Osteoblast (primary cell): ENCODE results near the gene LRRFIP1. TPM values are rescaled to one million over a fixed set of nuclear protein-coding genes. Genes with fewer than 3 reads are reported as not detected.

Experiments used
- DNase-seq: peaks from one replicate; pipeline ENCODE4 v3.0.0; 2011; ENCODE audit warnings: low spot score, mixed read lengths; ENCODE audit not compliant: insufficient read length; ENCODE audit errors: missing footprints
- H2AFZ ChIP-seq: 2 replicates; pipeline ENCODE4 v1.6.0; 2011; ENCODE audit warnings: mild to moderate bottlenecking, low read length
- H3K27ac ChIP-seq: 2 replicates; pipeline ENCODE4 v1.5.1; 2011; ENCODE audit warnings: mild to moderate bottlenecking, low read depth, low read length, moderate library complexity
- H3K27me3 ChIP-seq: 2 replicates; pipeline ENCODE4 v1.6.0; 2012; ENCODE audit warnings: mild to moderate bottlenecking, control low read depth, inconsistent platforms, low read length, moderate library complexity; ENCODE audit not compliant: insufficient read depth
- H3K36me3 ChIP-seq: 2 replicates; pipeline ENCODE4 v1.5.1; 2011; ENCODE audit warnings: mild to moderate bottlenecking, low read length, control low read depth, moderate library complexity; ENCODE audit not compliant: insufficient read depth
- H3K4me1 ChIP-seq: 2 replicates; pipeline ENCODE4 v1.5.1; 2011; ENCODE audit warnings: mild to moderate bottlenecking, low read length, control low read depth, moderate library complexity; ENCODE audit not compliant: insufficient read depth
- H3K4me2 ChIP-seq: 2 replicates; pipeline ENCODE4 v1.6.0; 2011; ENCODE audit warnings: mild to moderate bottlenecking, low read length; ENCODE audit not compliant: insufficient read depth
- H3K4me3 ChIP-seq: fragments of 200-600 bp; sonication (generic); 3 replicates; pipeline ENCODE4 v1.5.1; 2012; ENCODE audit warnings: mild to moderate bottlenecking, low read length, inconsistent platforms; ENCODE audit not compliant: insufficient read depth
- H3K79me2 ChIP-seq: 2 replicates; pipeline ENCODE4 v1.6.0; 2012; ENCODE audit warnings: mild to moderate bottlenecking, low read length, control low read depth, inconsistent platforms; ENCODE audit not compliant: insufficient read depth
- H3K9me3 ChIP-seq: 2 replicates; pipeline ENCODE4 v1.5.1; 2011; ENCODE audit warnings: low read depth, low read length, control low read depth
- H4K20me1 ChIP-seq: 2 replicates; pipeline ENCODE4 v1.6.0; 2012; ENCODE audit warnings: mild to moderate bottlenecking, low read length, control low read depth; ENCODE audit not compliant: insufficient read depth
- total RNA-seq: library from RNA; depleted of rRNA; stranded (reverse); fragments of >200 nt; gene quantifications from 2 replicates; pipeline ENCODE4 v1.2.3, GENCODE V29; 2012
- TF ChIP-seq, protein P1 (sequence below): IDR thresholded peaks from 2 replicates; pipeline ENCODE4 v1.5.1; 2011; ENCODE audit warnings: mild to moderate bottlenecking, low read depth, low read length, moderate library complexity; ENCODE audit errors: extremely low read depth

Gene LRRFIP1
- total RNA-seq, 1 donor: 51.8 TPM

- H3K4me3 ChIP-seq: no peak overlapping the region
- H3K79me2 ChIP-seq: peaks cover 59% of the 10 kb centered on the region
- peak; percentile 97 for DNase-seq
- no peak overlapping the region for H3K4me2 ChIP-seq
- peaks cover 3% of the 10 kb centered on the region for H3K9me3 ChIP-seq
- H4K20me1 ChIP-seq: peaks cover 18% of the 10 kb centered on the region
- no peaks in the 10 kb centered on the region for H3K36me3 ChIP-seq
- H3K27me3 ChIP-seq: no peaks in the 10 kb centered on the region
- H3K4me1 ChIP-seq: peaks cover 19% of the 10 kb centered on the region
- H3K27ac ChIP-seq: peak overlapping the region; percentile 15
- TF ChIP-seq, protein P1, sequence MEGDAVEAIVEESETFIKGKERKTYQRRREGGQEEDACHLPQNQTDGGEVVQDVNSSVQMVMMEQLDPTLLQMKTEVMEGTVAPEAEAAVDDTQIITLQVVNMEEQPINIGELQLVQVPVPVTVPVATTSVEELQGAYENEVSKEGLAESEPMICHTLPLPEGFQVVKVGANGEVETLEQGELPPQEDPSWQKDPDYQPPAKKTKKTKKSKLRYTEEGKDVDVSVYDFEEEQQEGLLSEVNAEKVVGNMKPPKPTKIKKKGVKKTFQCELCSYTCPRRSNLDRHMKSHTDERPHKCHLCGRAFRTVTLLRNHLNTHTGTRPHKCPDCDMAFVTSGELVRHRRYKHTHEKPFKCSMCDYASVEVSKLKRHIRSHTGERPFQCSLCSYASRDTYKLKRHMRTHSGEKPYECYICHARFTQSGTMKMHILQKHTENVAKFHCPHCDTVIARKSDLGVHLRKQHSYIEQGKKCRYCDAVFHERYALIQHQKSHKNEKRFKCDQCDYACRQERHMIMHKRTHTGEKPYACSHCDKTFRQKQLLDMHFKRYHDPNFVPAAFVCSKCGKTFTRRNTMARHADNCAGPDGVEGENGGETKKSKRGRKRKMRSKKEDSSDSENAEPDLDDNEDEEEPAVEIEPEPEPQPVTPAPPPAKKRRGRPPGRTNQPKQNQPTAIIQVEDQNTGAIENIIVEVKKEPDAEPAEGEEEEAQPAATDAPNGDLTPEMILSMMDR: peak; percentile 9
- H2AFZ ChIP-seq: no peak overlapping the region
Observed at GRCh38 chr2:237629739-237630138, 2.4 kb downstream of the LRRFIP1 start.

GRCh38 chr2:237630216-237631000, 3.0 kb downstream of the LRRFIP1 start:
- Histone ChIP-seq H3K36me3 (no peaks in the 10 kb centered on the region), H3K27me3 (no peaks in the 10 kb centered on the region), H3K79me2 (peaks cover 61% of the 10 kb centered on the region), H4K20me1 (peaks cover 20% of the 10 kb centered on the region), H3K27ac (peak overlapping the region; percentile 15), H3K4me3 (no peak overlapping the region), H3K4me1 (peaks cover 19% of the 10 kb centered on the region), H2AFZ (no peak overlapping the region), H3K9me3 (peaks cover 3% of the 10 kb centered on the region), H3K4me2 (no peak overlapping the region)
- TF ChIP-seq, protein P1: no peak
- DNase-seq: peak; percentile 76

DNA sequence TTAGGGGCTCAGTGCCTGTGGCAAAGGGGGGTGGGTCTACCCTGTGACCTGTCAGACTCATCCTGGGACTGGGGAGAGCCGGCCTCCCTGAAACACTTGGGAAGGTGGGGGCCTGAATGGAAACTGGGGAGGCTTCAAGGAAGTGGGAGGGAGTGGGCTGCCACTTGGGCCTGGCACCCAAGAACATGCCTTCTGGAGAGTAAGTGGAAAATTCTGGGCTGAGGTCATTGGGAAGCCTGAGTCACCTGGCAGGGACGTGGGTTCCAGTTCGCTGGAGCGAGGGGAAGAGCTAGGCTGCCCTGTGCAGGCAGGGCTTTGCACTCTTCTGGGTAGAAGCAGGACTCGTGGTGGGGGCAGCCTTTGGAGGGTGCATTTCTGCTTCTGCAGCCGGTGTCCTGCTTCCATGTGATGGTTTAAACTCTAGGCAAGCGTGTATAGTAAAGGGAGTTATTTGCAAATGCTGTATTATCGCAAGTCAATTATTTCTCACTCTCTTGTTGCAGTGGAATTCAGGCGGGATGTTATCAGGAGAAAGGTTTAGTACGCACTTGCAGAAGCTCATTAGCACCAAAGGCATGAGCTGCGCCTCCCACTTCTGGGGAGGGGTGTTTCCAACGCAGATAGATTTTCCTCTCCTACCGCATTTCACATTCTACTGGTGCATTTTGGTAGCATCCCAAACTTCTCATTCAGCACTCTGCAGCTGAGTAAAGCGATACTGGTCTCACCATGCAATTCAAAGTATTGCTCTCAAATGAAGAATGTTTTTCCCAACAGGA, 3.8 kb downstream of the LRRFIP1 start:
- peak; percentile 81 for DNase-seq
- H3K27me3 ChIP-seq: no peaks in the 10 kb centered on the region
- H3K4me2 ChIP-seq: no peak overlapping the region
- peaks cover 19% of the 10 kb centered on the region for H3K4me1 ChIP-seq
- H3K36me3 ChIP-seq: no peaks in the 10 kb centered on the region
- H3K4me3 ChIP-seq: no peak overlapping the region
- TF ChIP-seq, protein P1: no peak
- H3K27ac ChIP-seq: no peak overlapping the region
- H2AFZ ChIP-seq: no peak overlapping the region
- H3K9me3 ChIP-seq: peaks cover 3% of the 10 kb centered on the region
- H4K20me1 ChIP-seq: peaks cover 20% of the 10 kb centered on the region
- peaks cover 61% of the 10 kb centered on the region for H3K79me2 ChIP-seq
